HG03460 (cell line): ENCODE measurements around the gene ADD1.

Source experiments
- ATAC-seq: cut with Tn5 transposase; IDR thresholded peaks from one replicate; pipeline ENCODE4 v1.9.1; 2021; ENCODE audit not compliant: unreplicated experiment

The ADD1 gene

GRCh38 chr4:2834001-2834921 is 9.4 kb upstream of the ADD1 start:
- no peak for ATAC-seq

GRCh38 chr4:2835978-2836377 is 7.7 kb upstream of the ADD1 start:
- ATAC-seq, result no peak

- no peak for ATAC-seq
Observed at GRCh38 chr4:2836391-2836859, 7.2 kb upstream of the ADD1 start.

GRCh38 chr4:2837110-2837903 is 6.3 kb upstream of the ADD1 start:
- ATAC-seq, result no peak

- no peak for ATAC-seq
Observed at GRCh38 chr4:2837904-2838496, 5.6 kb upstream of the ADD1 start.

GRCh38 chr4:2839060-2839459 is 4.6 kb upstream of the ADD1 start:
- no peak for ATAC-seq

- peak; percentile 1 for ATAC-seq
Observed at GRCh38 chr4:2842687-2843262, 869 bp upstream of the ADD1 start.

GRCh38 chr4:2843941-2844584 is 419 bp downstream of the ADD1 start:
- ATAC-seq, result peak; percentile 22

GRCh38 chr4:2846172-2846571 is 2.5 kb downstream of the ADD1 start:
- ATAC-seq, result no peak

GRCh38 chr4:2847302-2847871 is 3.7 kb downstream of the ADD1 start:
- no peak for ATAC-seq

GRCh38 chr4:2848449-2848848 is 4.8 kb downstream of the ADD1 start:
- ATAC-seq, result no peak

GRCh38 chr4:2849267-2850152 is 5.9 kb downstream of the ADD1 start:
- ATAC-seq, result no peak

GRCh38 chr4:2850966-2851798 is 7.5 kb downstream of the ADD1 start:
- ATAC-seq, result no peak

- ATAC-seq, result peak; percentile 62
Observed at GRCh38 chr4:2852481-2852921, 8.9 kb downstream of the ADD1 start.

- ATAC-seq, result no peak
Observed at GRCh38 chr4:2855584-2855983, 11.9 kb downstream of the ADD1 start.

- no peak for ATAC-seq
Observed at GRCh38 chr4:2856266-2856665, 12.6 kb downstream of the ADD1 start.

GRCh38 chr4:2857349-2857927 is 13.8 kb downstream of the ADD1 start:
- ATAC-seq, result no peak
